ENCODE measurements around the gene TFR2.

DNA sequence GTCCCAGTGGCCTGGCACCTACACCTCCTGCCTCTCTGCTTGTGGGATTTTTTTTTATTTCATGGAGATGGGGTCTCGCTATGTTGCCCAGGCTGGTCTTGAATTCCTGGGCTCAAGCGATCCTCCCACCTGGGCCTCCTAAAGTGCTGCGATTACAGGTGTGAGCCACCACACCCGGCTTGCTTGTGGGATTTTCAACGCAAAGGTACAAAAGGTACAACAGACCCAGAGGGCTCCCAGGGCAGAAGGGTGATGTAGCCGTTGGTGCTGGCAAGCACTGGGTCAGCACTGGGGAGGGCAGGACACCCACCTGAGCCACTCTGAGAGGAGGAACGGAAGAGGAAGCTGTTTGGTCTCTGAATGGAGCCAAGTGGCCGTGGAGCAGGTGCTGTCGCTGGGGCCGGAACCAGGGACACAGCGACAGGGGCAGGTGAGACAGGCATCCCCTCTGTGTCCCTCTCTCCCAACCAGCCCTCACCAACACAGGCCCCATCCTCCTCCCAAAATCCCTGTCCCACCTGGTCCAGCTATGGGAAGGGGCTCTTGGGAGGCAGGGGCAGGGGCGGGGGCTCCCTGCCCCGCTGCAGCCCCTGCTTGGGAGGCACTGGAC, 64.9 kb downstream of the TFR2 start:
- TF ChIP-seq CTCF (conservative IDR thresholded peaks at IDR 0.05; ENCODE audit: low read length) (no peak), EZH2phosphoT487 (IDR thresholded peaks at IDR 0.05; ENCODE audit: borderline replicate concordance) (no peak)
